Activated T-cell treated with anti-CD3 and anti-CD28 coated beads for 24 hours (primary cell): ENCODE measurements around the gene DUOX2.
"Not testable (repeated sequence)": the region's sequence is repeated elsewhere in the genome, so short reads cannot be mapped to it uniquely, and the experiment has no call there.

Experiments
- DNase-seq: peaks from one replicate; pipeline ENCODE4 v3.0.0-alpha.2; 2020; ENCODE audit warnings: low read depth

Gene DUOX2

DNA sequence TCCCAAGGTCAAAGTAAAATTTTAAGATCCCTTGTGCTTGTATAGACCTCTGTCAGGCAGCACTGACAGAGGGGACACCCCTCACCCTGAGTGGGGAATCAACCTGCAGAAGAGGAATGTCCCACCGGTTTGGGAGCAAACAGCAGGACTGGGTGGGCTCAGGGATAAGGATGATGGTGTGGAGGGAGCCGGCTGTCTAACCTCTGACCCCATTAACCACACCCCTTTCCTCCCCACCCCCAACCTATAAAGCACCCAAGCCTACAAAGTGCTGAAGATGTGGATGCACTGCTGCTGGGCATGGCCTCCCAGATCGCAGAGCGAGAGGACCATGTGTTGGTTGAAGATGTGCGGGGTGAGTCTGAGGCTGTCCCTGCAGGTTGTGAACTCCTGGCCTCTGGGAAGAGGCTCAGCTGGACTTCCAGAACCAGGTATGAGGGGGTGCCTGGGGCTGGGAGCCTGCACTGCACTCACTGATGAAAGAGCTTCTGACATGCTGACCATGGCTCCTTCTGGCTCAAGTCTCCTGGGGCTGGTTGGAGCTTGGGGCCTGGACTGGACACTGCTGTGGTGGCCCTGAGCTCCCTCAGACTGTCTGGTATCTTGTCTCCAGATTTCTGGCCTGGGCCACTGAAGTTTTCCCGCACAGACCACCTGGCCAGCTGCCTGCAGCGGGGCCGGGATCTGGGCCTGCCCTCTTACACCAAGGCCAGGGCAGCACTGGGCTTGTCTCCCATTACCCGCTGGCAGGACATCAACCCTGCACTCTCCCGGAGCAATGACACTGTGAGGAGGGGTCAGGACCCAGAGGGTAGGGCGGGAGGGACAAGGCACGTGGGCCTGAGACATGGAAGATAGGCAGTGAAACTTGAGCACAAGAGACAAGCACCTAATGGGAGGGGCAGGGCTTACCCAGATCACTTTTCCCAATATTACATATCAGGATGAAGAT, 25.1 kb upstream of the DUOX2 start:
- DNase-seq: no peak

DNA sequence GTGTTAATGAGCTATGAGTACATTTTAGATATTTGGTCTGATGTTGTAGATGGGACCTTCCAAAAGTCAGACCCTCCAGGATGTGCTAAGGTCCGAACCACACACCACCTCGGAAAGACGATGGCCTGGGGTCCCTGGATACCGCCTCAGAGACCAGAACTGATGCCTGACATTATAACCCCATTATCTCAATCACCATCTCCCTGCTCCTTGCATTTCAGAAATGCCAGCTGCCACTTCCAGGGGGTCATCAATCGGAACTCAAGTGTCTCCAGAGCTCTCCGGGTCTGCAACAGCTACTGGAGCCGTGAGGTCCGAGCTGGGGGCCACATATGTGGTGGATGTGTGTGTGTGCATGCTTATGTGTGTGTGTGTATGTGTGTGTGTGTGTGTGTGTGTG, 23.7 kb upstream of the DUOX2 start:
- DNase-seq: no peak

GRCh38 chr15:45136378-45136764, 22.4 kb upstream of the DUOX2 start:
- DNase-seq: no peak

- DNase-seq: not testable (repeated sequence)
Measured at GRCh38 chr15:45135705-45136377, 21.9 kb upstream of the DUOX2 start.

DNA sequence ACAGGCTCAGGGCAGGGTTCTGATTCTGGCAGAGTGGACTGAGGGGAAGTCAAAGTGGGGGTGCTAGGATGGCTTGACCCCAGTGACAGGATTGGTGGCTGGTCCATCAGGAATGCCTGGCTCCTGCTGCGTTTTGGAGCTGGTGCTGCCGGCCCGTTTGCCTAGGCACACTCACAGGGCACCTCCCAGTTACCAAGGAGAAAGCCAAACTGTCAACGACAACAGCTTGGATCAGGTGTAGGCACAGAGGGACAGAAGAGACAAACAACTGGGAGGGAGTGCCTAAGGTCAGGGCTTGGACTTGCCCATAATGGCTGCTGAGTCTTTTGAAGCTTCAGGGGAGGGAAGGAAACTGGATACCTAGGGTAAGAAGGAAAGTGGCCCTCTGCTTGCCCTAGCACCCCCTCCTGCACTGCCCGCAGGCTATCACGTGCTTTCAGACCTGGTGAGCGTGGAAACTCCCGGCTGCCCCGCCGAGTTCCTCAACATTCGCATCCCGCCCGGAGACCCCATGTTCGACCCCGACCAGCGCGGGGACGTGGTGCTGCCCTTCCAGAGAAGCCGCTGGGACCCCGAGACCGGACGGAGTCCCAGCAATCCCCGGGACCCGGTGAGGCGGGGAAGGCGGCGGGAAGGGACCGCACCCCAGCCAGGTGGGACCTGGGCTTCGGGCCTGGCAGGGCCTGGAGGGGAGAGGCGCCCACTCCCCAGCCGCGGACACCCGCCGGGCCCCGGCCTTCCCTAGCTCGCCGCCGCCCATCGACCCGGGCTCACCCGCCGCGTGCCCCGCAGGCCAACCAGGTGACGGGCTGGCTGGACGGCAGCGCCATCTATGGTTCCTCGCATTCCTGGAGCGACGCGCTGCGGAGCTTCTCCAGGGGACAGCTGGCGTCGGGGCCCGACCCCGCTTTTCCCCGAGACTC, 21.0 kb upstream of the DUOX2 start:
- DNase-seq: no peak

GRCh38 chr15:45134046-45134445, 20.1 kb upstream of the DUOX2 start:
- DNase-seq: no peak

- DNase-seq: no peak
Measured at GRCh38 chr15:45133561-45133920, 19.6 kb upstream of the DUOX2 start.

GRCh38 chr15:45132844-45133560, 19.0 kb upstream of the DUOX2 start:
- DNase-seq: no peak

DNA sequence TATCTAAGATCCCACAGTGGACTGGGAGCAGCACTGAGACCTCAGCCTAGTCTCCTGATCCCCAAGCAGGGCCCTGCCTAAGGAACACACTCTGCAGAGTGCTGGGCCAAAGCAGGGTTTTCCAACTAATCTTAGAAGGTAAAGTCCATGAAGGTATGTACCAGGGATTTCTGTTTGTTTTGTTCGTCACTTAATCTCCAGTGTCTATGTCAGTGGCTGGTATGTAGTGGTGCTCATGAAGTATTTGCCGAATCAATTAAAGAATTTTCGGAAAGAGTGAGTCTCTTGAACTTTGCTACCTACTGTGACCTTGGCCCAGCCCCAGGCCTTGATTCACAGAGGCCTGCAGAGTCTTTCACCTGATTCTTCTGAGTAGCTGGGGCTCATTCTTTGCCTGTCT, 17.5 kb upstream of the DUOX2 start:
- no peak for DNase-seq

GRCh38 chr15:45130291-45131000, 16.5 kb upstream of the DUOX2 start:
- DNase-seq: no peak

GRCh38 chr15:45129651-45130129, 15.7 kb upstream of the DUOX2 start, which contains the start of the genes DUOX1 and DUOXA1:
TSS of gene DUOX1 (plus strand) at chr15:45129994. CDS start at chr15:45131967, 1,973 bp downstream.
TSS of gene DUOXA1 (minus strand) at chr15:45129879. CDS start at chr15:45123014, 6,865 bp downstream.
- DNase-seq: peak; percentile 16

GRCh38 chr15:45128971-45129639, 15.1 kb upstream of the DUOX2 start:
- DNase-seq: no peak

- DNase-seq: peak; percentile 27
Measured at GRCh38 chr15:45126535-45127158, 12.7 kb upstream of the DUOX2 start.

DNA sequence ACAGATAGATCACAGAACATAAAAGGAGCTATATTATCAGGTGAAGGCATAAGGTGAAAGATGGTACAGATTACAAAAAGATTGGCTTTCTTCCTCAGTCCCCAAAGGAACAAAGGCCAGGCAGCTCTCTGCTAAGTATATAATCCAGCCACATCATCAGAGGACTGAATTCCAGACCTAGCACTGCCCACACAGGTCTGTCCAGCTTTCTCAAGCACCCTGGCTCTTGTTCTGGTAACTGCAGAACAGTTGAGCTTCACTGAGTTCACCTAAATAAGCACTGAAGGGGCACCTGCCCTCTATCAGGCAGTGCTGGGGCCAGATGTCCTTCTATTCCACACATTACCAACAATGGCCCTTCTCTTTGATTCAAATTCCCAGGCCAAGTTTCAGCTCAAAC, 9.4 kb upstream of the DUOX2 start:
- no peak for DNase-seq

DNA sequence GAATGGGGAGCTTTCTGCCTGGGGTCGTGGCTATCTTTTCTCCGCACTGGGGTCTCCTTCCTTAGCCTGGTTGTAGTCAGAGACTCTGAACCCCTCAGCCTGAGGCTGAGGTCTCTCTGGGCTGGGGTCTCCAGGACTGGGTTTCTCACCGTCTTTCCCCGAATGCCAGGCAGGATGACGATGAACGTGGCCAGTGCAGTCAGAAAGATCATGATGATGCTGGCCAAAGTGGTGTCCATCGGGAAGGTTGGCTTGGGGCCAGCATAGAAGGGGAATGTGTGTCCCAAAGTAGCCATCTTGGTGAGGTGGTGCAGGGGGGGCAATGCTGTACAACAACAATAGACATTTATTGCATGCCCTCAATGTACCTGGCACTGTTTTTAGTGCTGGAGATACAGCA, 8.7 kb upstream of the DUOX2 start:
- DNase-seq: no peak

- no peak for DNase-seq
Measured at GRCh38 chr15:45121706-45122417, 7.9 kb upstream of the DUOX2 start.

DNA sequence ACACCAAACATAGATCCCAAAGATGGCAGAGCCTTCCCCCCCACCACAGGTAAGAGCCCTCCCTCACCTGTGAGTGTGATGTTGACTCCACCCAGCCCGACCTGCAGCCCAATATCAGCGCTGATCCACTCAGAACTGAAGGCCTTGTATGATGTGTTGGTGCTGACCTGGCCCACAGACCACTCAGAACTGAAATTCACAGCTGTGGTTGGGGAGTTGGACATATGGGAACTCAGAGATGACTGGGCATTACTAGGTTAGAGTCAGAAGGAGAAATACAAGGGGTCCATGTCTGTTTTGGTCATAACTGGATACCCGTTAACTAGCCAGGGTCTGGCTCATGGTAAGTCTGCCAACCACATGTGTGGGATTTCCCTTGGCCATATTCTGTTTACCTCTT, 7.0 kb upstream of the DUOX2 start:
- no peak for DNase-seq

DNA sequence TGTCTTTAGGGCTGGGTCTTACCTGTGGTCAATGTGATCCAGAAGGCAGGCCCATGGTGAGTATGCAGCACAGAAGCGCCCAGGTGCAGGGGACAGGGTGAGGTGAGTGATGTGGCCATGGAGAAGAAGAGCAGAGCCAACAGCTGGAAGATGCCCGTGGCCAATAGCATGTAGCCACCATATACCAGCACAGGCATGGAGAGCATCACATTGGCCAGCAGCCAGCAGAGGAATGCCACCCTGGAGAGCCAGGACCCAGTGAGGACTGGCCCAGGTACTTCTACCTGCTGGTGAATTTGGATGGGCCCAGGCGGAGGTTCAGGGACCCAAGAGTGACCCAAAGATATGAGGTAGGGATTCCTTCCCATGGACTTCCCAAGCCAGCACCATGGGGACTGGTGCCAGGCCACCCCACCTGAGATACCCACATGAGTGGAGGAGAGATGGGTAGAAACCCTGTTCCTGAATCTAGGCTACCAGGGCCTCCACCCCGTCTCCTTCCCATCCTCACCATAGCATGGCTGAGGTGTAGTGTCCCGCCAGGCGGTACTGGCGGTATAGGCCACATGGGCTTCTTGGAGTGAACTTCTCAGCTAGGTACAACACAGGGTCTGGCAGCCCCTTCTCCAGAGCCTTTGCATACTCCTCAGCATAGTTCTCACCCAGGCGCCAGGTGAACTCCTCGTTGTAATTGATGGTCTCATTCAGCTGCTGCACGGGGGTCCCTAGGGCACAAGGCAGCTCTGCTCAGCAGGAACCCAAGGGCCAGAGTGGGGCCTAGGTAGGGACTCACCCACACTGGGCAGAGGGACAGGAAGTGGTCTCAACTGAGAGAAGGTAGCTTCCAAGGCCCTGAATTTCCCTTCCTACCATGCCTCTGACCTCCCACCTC, 6.4 kb upstream of the DUOX2 start:
- DNase-seq: no peak
